ENCODE data around the gene PCDH17.

Gene PCDH17

GRCh38 chr13:57726981-57727380, 95.4 kb downstream of the PCDH17 start:
- CTCF ChIA-PET, result no interaction called here
- POLR2A ChIA-PET, result no interaction called here
- TF ChIP-seq SP3 (tag by site-specific recombination; IDR thresholded peaks at IDR 0.05) (no peak), ZNF416 (tag by site-specific recombination; IDR thresholded peaks at IDR 0.05) (no peak), KLF8 (tag by site-specific recombination; IDR thresholded peaks at IDR 0.05) (no peak), ZNF707 (tag by site-specific recombination; IDR thresholded peaks at IDR 0.05) (no peak), ZNF473 (tag by site-specific recombination; IDR thresholded peaks at IDR 0.05) (no peak), ZNF24 (tag by site-specific recombination; IDR thresholded peaks at IDR 0.05) (no peak), FEZF1 (tag by site-specific recombination; IDR thresholded peaks at IDR 0.05) (no peak), ZNF548 (tag by site-specific recombination; IDR thresholded peaks at IDR 0.05) (no peak), SETDB1 (IDR thresholded peaks at IDR 0.05; ENCODE audit: insufficient read length, low read length) (no peak)
- Histone ChIP-seq H3K4me1 (ENCODE audit: control insufficient read depth, insufficient read depth, low read length) (no peaks in the 10 kb centered on the region), H3K4me3 (ENCODE audit: low read depth, low read length) (no peak overlapping the region), H3K9me3 (ENCODE audit: control insufficient read depth, insufficient read depth, low read depth, low read length) (no peaks in the 10 kb centered on the region), H3K36me3 (ENCODE audit: control insufficient read depth in 2 of 2, insufficient read depth in 1 of 2, low read length in 2 of 2) (no peaks in the 10 kb centered on the region), H3K27ac (ENCODE audit: extremely low read depth, low read depth, low read length) (no peak overlapping the region)

GRCh38 chr13:57734306-57734705, 102.8 kb downstream of the PCDH17 start:
- Histone ChIP-seq H3K27ac (ENCODE audit: extremely low read depth, low read depth, low read length) (no peak overlapping the region), H3K4me3 (ENCODE audit: low read depth, low read length) (no peak overlapping the region), H3K4me1 (ENCODE audit: control insufficient read depth, insufficient read depth, low read length) (no peaks in the 10 kb centered on the region; the same call in 1 of the 2 replicates), H3K9me3 (ENCODE audit: control insufficient read depth, insufficient read depth, low read depth, low read length) (no peaks in the 10 kb centered on the region), H3K36me3 (ENCODE audit: control insufficient read depth in 2 of 2, insufficient read depth in 1 of 2, low read length in 2 of 2) (no peaks in the 10 kb centered on the region)
- POLR2A ChIA-PET, result no interaction called here
- TF ChIP-seq ZNF548 (tag by site-specific recombination; IDR thresholded peaks at IDR 0.05) (no peak), PBX3 (CRISPR knock-in tag; IDR thresholded peaks at IDR 0.05) (no peak), ZNF398 (tag by site-specific recombination; IDR thresholded peaks at IDR 0.05) (no peak), ZNF23 (tag by site-specific recombination; IDR thresholded peaks at IDR 0.05; ENCODE audit: borderline replicate concordance) (no peak), TSHZ1 (tag by site-specific recombination; IDR thresholded peaks at IDR 0.05; ENCODE audit: borderline replicate concordance) (no peak), SP3 (tag by site-specific recombination; IDR thresholded peaks at IDR 0.05) (no peak), ZNF677 (tag by site-specific recombination; IDR thresholded peaks at IDR 0.05) (no peak), ZNF184 (tag by site-specific recombination; IDR thresholded peaks at IDR 0.05) (no peak), ZBTB17 (tag by site-specific recombination; IDR thresholded peaks at IDR 0.05) (no peak), SP7 (tag by site-specific recombination; IDR thresholded peaks at IDR 0.05) (no peak)
- CTCF ChIA-PET, result no interaction called here

GRCh38 chr13:57739089-57739488, 107.5 kb downstream of the PCDH17 start:
- ChIA-PET POLR2A (no interaction called here), CTCF (no interaction called here)
- Histone ChIP-seq H3K27ac (ENCODE audit: extremely low read depth, low read depth, low read length) (no peak overlapping the region), H3K9me3 (ENCODE audit: control insufficient read depth, insufficient read depth, low read depth, low read length) (no peaks in the 10 kb centered on the region), H3K4me3 (ENCODE audit: low read depth, low read length) (no peak overlapping the region), H3K4me1 (ENCODE audit: control insufficient read depth, insufficient read depth, low read length) (no peaks in the 10 kb centered on the region; the same call in 1 of the 2 replicates), H3K36me3 (ENCODE audit: control insufficient read depth in 2 of 2, insufficient read depth in 1 of 2, low read length in 2 of 2) (no peaks in the 10 kb centered on the region)
- TF ChIP-seq ZNF776 (tag by site-specific recombination; IDR thresholded peaks at IDR 0.05; ENCODE audit: borderline replicate concordance) (no peak), ZNF19 (tag by site-specific recombination; IDR thresholded peaks at IDR 0.05; ENCODE audit: low read depth) (no peak), ZNF341 (tag by site-specific recombination; IDR thresholded peaks at IDR 0.05; ENCODE audit: low read depth) (no peak), ZNF221 (tag by site-specific recombination; IDR thresholded peaks at IDR 0.05; ENCODE audit: borderline replicate concordance) (no peak), ZNF571 (tag by site-specific recombination; IDR thresholded peaks at IDR 0.05) (no peak)

Data from HEK293 (cell line).